Measurements from ENCODE around the gene NT5DC4.

DNA sequence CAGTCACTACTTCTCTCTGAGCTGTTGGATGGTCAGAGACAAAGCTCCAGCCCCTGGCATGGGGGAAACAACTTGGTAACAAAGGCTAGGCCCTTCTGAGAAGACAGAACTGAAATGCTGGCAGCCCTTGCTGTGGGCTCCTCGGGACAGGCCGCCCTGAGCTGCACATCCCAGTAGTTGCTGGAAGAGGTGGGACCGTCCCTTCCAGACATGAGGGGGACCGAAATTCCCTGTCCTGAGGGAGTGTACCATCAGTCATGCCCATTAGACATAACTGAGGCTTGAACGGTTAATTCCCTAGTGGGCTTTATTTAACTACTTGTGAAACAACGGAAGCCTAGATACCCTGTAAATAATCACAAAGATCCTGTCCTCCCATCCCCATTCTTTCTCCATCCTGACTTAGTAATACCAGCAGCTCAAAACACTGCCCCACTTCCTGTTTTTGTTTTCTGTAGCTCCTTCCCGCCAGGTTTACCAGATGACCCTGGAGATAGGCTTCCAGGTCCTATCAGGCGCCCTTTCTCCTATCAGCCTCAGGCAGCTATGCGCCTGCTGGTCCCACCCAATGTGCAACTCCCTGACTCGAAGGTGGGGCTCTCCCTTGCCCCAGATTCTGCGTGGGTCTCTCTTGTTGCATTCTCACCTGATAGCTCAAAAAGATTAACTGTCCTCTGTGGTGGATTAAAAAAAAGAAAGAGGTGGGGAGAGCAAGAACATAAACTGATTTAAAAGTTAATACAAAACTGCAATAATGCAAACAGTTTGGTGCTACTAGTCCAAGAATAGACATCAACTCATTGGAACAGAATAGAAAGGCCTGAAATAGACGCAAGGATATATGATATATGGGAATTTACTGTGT, 37.0 kb upstream of the NT5DC4 start:
- TF ChIP-seq, protein P1, sequence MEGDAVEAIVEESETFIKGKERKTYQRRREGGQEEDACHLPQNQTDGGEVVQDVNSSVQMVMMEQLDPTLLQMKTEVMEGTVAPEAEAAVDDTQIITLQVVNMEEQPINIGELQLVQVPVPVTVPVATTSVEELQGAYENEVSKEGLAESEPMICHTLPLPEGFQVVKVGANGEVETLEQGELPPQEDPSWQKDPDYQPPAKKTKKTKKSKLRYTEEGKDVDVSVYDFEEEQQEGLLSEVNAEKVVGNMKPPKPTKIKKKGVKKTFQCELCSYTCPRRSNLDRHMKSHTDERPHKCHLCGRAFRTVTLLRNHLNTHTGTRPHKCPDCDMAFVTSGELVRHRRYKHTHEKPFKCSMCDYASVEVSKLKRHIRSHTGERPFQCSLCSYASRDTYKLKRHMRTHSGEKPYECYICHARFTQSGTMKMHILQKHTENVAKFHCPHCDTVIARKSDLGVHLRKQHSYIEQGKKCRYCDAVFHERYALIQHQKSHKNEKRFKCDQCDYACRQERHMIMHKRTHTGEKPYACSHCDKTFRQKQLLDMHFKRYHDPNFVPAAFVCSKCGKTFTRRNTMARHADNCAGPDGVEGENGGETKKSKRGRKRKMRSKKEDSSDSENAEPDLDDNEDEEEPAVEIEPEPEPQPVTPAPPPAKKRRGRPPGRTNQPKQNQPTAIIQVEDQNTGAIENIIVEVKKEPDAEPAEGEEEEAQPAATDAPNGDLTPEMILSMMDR (IDR thresholded peaks at IDR 0.05), result no peak
- TF ChIP-seq POLR2A (IDR thresholded peaks at IDR 0.05), result no peak

Data from uterus (tissue), 2 donors.